SW480 (cell line): Measurements from ENCODE around the gene SLC5A9.
"Not testable (repeated sequence)": the region's sequence is repeated elsewhere in the genome, so short reads cannot be mapped to it uniquely, and the experiment has no call there.

Source experiments
- DNase-seq: peaks from one replicate; pipeline ENCODE4 v3.0.0-alpha.2; 2016; ENCODE audit warnings: low spot score

Gene SLC5A9

DNA sequence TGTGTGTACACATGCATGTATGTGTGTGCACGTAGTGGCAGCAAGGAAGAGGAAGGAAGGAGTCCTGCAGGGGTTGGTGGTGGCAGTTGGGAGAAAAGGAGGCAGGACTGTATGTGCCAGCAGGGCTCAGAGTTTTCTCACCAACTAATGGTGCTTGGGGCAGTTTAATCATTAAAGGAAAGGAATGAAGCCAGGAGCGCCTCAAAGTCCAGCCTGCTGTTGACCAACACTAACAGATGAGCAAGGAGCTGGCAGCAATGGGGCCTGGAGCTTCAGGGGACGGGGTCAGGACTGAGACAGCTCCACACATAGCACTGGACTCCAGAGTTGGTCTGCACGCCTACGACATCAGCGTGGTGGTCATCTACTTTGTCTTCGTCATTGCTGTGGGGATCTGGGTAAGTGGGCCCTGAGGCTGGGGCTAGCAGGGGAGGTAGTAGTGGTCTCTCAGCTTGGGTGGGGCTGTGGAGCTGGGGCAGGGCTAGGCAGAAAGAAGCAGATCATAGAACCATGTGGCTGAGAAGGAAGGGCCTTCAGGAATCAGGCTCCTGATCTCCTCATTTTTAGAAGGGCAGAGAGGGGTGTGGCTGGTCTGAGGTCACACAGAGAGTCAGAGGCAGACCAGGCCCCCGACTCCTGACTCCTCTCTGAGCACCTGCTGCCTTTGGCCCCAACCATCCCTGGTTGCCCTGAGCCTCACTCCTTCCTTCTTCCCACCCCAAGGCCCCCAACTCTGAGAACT lies at the start of gene SLC5A9:
Gene SLC5A9 (plus strand): TSS at position 216 of the 742 bp plus-strand sequence. CDS start 21 bp downstream, at position 237.
- no peak for DNase-seq

DNA sequence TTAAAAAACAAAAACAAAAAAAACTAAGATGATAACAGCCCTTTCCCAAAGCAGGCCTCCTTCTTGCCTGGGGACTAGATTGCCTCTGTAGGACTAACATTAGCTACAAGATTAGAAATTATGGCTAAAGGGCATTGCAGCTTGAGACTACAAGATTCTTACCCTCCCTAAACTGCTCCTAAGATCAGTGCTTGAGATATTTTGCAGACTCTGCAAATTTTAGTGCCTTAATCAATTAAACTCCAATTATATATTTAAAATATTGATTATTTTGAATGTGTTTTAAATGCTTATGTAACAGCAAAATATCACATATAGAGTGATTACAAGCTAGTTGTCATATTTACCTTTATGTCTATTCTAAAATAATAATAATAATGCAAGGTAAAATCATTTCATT lies 47.4 kb upstream of the SLC5A9 start:
- DNase-seq: no peak

DNA sequence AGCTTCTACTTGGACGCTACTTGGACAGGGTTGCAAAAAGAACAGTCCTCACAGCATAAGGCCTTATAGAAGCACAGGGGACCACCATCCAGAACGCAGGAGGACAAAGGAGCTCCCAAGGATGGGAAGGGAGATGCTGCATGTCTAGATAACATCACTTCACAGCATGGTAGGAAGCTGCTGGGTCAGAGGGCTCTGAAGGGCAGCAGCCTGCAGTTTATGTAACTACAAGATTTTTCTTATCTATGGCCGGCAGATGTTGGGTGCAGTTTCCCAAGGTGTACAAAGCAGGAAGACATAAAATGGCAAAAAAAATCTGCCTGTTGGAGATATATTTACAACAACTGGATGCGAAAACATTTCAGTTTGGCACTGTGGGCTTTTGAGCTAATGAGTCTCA lies 45.3 kb upstream of the SLC5A9 start:
- no peak for DNase-seq

DNA sequence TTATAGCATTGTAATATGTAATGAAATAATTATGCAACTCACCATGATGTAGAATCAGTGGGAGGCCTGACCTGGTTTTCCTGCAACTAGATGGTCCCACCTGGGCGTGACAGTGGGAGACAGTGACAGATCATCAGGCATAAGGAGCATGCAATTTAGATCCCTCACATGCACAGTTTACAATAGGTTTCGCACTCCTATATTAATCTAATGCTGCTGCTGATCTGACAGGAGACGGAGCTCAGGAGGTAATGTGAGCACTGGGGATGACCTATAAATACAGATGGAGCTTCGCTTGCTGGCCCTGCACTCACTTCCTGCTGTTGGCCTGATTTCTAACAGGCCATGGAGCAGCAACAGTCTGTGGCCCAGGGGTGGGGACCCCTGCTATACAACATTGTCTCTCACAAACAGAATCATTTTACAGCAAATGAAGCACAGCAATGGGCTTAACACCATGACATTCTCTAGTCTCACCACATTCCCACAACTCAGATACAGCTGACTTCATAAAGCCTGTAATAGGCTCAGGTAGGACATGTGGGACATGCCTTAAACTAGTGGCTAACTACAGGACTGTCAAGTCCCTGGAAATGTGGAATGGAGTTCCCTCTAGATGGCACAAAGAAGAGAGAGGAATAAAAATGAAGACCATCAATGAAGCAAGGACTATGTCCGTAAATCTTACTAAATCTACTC lies 40.7 kb upstream of the SLC5A9 start:
- no peak for DNase-seq

DNA sequence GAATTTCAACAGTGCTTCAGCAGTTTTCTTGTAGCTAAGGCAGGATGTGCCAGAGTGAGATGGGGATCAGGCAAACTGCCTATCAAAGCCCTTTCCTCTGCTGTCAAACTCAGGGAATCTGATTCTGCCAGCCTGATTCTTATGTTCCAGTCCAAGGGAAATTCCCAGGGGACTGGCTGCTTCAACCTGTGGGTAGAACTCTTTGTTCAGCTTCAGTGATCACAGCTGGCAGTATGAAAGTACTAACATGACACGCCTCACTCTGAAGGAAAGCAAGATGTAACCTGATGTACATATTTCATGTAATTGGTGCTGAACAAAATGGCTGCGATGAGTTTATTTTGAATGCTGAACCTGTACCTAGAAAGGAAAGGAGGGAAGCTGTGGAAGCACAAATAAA lies 40.1 kb upstream of the SLC5A9 start:
- DNase-seq: peak; percentile 31

DNA sequence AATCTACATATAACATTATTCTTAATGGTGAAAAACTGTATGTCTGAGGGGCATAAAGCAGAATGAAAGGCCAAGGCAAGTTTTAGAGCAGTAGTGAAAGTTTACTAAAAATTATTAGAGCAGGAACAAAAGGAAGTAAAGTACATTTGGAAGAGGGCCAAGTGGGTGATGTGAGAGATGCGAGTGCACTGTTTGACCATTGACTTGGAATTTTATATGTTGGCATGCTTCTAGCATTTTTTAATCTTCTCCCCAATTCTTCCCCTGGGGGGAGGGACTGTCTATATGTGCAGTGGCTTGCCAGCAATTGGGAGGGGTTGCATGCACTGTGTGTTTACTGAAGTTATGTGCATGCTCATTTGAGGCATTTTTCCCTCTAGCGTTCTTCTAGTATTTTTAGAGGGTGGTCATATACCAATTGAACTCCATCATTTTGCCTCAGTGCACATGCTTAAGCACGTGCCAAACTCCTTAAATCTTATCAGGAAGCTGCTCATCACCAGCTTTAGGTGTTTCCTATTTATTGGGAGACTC lies 36.1 kb upstream of the SLC5A9 start:
- DNase-seq: no peak

DNA sequence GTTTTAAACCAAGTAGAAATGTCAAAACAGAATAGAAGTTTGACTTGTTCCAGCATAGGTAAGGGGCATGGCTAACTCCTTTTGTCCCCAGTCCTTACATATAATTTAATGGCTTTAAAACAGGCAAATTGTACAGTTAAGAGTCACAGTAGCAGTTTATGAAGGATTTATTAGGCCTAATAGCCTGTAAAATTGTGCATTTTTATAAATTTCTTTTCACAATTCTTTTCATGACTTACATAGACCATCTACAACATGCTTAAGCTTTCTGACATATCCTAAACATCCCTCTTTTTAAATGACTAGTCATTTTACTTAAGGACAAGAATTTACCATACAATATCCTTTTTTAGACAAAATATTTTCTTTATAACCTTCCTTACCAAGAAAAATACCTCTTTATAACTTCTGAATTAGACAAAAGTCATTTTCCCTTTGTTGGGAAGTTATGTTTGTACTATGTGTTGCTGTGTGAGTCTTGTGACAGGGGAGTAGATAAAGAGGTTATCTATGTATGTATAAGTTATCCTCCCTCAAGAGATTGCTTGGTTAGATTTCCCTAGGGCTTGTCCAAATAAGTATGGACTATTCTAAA lies 34.5 kb upstream of the SLC5A9 start:
- DNase-seq: no peak

DNA sequence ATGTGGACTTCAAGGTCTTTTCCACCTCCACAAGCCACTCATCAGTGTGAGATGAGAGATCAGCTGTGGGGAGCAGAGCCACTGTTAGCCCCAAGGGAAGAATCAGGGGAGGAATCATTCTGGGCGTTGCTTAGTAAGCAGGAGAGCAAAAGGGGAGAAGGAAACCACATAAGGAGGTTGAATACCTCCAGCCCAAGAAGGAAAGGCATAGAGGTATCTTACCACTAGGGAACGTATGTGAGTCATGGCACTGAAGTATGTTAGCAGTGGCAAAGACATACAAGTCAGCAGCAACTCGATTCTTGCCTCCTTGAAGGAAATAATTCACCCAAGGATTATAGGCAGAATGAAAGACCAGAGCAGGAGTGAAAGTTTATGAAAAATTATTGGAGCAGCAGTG lies 31.6 kb upstream of the SLC5A9 start:
- DNase-seq: no peak

DNA sequence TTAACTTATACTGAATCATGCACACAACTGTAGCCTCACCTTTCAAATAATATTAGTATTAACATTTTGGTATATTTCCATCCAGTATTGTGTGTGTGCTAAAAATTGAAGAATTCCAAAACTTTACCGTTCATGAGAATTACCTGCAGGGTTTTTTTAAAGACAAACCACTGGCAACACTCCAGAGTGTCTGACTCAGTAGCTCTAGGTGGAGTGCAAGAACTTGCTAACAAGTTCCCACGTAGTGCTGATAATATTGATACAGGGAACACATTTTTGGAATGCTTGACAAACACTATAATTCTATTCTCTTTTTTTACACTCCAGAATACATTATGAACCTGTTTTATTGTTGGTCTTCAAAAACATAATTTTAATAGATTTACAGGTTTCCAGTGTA lies 27.7 kb upstream of the SLC5A9 start:
- no peak for DNase-seq

DNA sequence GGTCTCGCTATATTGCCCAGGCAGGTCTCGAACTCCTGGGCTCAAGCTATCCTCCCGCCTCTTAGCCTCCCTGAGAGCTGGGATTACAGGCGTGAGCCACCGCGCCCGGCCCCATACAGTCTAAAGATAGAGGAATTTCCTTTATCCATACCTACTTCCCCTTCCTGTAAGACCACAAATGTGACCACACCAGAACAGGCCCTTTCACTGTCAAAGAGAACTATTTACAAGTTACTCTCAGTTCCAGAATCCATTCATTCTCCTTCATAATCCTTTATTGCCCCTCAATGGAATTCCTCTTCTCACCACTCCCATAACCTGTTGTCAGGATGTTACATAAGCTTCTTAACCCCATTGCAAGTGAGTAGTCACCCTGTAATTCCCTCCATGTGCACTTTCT lies 26.3 kb upstream of the SLC5A9 start:
- peak; percentile 30 for DNase-seq

DNA sequence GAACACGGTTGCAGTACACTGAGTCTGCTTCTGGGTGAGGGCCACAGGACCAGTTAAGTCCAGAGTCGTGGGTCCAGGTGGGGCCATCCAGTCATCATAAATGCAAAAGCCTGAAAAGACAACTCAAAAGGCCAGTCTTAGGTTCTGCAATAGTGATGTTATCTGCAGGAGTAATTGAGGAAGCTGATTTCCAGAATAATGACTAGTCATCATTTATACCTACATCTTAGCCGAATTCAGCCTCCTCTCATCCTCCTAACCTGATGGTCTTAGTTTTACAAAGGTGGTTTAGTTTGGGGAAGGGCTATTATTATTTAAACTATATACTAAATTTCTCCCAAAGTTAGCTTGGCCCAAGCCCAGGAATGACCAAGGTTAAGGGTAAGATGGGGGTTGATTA lies 23.5 kb upstream of the SLC5A9 start:
- DNase-seq: no peak

DNA sequence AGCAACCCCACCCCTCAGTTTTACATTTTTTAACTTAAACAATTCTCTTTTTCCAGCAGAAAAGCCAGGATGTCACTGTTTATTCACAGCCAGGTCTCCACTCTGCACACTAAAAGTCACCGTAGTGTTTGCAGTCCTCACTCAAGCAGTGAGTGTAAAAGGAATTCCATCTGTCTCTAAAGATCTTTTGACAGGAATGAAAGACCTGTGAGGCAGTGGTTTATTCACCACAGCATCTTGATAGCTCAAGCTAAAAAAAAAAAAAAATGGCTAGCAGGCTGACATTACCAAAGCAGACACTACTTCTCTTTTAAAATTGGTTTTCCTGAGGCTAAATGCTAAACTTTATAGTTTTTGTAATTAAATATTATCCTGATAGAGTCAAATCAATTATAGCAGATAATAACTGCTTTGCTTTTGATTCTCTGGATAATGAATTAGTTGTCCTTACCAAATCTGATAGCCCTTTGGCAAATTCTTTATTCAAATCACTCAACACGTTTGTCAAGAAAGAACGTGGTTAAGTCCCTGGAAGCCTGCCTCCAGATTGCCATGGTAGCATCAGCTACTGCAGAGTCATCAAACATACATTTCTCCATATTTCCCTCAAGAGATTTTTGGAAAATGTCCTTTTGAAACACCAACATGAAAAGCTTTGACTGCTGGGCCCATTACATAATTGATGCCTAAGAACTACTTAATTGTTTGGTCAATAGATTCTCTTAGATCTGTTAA lies 22.2 kb upstream of the SLC5A9 start:
- no peak for DNase-seq

DNA sequence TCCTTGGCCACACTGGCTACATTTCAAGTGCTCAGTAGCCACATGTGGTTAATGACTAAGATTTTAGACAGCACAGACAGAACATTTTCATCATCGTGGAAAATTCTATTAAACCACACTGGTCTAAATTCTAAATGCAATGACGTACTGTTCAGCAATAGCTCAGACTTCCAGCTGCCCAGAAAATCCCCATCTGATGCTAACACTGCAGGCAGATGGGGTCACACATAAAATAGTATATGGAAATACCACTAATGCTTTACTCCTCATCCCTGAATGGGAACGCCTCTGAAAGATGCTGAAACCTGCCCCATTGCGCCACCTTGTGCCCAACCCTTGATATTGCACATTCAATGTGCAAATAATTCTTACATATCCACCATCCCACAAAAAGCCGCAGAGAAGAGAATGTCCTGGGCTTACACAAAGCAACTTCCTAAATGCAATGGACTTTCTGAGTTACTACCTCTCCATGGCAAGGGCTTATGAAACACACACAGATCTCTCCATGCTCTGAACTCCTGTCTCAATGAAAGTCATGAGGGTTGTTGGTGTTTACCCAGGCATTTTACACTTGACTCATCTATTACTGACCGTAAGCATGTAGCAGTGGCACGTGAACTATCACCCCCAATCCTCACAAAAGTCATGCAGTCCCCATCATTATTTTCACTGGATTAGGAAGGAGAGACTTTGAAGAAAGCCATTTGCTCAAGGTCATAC lies 20.3 kb upstream of the SLC5A9 start:
- peak; percentile 58 for DNase-seq

DNA sequence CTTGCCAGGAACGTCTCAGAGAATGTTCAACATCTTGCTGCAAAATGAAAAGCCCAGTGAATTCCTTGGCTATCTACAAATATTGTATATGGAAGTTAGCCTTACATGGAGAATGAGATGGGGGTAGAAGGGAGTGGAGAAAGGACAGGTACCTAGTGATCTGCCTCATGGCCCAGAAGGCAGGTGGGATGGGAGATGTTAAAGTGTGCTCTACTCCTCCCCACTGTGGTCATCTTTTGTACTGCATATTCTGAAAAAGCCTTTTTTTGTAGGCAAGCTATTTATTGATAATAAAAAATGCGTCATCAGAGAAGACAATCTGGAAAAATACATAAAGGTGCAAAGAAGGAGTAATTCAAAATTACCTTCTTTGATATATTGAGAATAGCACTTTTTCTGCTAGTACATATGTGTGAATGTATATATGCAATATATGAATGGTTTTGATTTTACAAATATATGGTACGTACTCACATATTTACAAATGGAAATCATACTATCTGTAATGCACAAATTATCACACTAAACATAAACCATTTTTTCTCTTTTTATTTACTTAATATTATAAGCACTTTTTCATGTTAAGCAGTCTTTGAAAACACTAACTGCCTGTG lies 19.1 kb upstream of the SLC5A9 start:
- DNase-seq: peak; percentile 44

DNA sequence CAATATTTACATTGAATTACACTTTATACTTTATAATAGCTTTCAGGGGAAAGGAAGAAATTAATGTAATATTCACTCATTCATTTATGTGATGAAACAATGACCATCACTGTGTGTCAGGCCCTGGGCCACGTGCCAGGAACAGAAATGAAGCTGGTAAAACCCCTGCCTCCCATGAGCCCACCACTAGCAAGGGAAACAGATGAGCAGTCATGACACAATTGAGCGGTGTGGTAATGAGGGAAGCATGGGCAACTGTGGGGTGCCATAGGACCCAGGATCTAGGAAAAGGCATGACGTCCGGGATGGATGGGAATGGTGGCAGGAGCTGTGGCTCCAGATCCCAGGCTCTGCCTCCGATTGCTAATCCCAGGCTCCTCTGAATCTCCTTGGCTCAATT lies 17.0 kb upstream of the SLC5A9 start:
- DNase-seq: no peak

DNA sequence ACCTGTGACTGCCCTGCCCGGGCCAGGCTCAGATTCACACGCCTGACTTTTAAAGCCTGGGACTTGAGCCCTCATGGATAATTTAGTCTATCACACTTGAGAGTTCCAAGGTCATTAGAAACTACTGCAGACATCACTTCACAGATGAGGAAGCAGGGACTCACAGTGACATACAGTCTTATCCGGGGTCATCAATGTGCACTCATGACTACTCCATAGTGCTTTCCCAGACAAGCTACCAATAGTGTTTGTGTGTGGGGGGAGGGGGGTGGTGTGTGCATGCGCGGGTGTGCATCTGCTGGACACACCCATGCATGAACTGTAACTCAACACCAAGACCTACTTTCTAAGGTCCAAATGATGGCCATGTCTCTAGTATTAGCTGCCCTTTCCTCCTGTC lies 16.1 kb upstream of the SLC5A9 start:
- DNase-seq: no peak

DNA sequence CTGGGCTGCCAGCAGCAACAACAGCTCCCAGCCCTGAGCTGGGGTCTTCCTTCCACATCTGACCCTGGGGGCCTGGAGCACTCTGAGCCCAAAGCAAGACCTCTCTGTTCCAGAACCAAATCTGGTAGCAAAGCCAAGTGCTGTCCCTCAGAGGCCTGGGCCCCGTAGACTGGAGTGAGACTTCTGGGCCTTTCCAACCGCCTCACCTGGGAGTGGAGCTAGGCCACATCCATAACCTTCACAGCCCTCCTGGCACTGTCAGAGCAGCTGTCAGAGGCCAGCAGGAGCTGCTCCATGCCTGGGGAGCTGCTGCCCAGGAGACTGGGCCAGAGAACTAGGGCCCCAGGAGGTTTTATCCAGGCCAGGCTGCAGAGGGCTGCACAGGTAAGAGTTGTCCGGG lies 15.4 kb upstream of the SLC5A9 start:
- DNase-seq: no peak

DNA sequence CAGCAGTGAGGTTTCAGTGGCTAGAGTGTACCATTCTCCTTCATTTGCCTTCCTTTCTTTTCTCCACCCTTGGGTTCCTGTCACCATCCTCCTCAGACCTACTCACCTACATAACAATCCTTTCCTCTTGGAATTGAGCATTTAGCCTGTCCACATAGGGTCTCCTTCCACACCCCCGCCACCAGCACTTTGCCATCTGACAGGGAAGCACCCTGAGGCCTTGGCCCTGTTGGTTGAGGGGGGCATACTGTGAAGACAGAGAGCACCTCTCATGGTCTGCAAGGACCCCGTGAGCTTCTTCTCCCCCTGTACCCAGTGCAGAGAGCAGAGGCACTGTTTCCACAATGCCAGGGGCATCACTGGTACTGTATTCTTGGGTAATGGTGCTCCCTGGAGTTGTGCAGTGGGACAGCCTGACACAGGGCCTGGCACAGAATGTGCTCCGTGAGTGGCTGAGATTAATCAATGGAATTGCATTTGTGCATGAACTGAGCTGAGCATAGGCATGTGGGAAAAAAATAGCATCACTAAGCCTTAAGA lies 14.9 kb upstream of the SLC5A9 start:
- no peak for DNase-seq

DNA sequence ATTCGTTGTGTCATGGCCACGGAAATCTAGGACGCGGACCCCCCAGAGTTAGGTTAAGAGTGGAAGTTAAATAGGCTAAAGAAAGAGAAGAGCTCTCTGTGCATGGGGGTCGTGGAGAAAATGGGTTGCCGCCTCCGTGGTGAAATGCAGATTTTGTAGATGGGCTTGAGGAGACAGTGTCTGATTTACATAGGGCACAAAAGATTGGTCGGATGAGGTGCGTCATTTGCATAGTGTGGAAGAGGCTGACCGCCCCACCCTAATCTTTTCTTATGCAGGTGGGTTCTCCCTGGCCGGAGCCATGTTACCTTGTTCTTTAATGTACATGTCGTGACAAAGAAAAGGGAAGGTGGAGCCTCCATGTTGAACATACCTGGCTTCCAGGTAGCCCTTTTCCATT lies 14.3 kb upstream of the SLC5A9 start:
- DNase-seq: no peak

DNA sequence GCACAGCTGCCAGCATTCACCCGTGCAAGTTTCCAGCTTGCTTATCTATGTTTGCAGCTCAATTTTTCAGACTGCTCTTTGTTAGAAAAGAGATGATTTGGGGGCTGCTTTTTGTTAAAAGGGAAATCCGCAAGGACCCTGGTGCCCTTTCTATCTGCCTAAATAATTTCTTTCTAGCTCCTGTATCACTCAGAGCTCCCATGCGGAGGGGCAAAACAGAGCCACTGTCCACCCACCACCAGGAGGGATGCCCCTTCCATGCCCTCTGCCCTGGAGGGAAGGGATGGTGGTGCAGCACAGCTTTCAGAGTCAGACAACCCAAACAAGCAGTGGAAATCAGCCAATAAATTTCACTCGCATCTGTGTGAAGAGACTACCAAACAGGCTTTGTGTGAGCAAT lies 13.9 kb upstream of the SLC5A9 start:
- DNase-seq: no peak

DNA sequence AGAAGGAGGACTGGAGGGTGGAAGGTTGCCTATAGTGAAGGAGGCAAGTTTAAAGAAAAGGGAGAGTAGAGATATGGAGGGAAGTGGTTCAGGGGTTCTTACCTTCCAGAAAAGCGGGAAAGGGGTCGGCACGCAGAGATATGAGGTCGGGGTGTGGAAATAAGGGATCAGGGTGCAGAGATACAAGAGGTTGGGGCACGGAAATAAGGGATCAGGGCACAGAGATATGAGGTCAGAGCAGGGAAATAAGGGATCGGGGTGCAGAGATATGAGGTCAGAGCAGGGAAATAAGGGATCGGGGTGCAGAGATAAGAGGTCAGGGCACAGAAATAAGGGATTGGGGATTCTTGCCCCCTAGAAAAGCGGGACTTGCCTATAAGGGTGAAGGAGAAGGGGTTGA lies 9.1 kb upstream of the SLC5A9 start:
- not testable (repeated sequence) for DNase-seq
